BE2C (cell line): Measurements from ENCODE around the gene PROK1.

Experiments used
- DNase-seq: peaks from one replicate; pipeline ENCODE4 v3.0.0-alpha.2; 2020
- H3K27me3 ChIP-seq: fragments of 250-450 bp; sonication (Bioruptor Pico); 2 replicates; pipeline ENCODE4 v1.5.1; 2020; ENCODE audit warnings: mild to moderate bottlenecking
- H3K36me3 ChIP-seq: fragments of 250-450 bp; sonication (Bioruptor Pico); 2 replicates; pipeline ENCODE4 v1.5.1; 2020; ENCODE audit warnings: mild to moderate bottlenecking
- H3K4me1 ChIP-seq: fragments of 250-450 bp; sonication (Bioruptor Pico); 2 replicates; pipeline ENCODE4 v1.5.1; 2020
- H3K4me3 ChIP-seq: 2 replicates; pipeline ENCODE4 v1.5.1; 2011; ENCODE audit warnings: low read depth, low read length
- H3K9me3 ChIP-seq: fragments of 250-450 bp; sonication (Bioruptor Pico); 2 replicates; pipeline ENCODE4 v1.5.1; 2020
- CTCF ChIP-seq: IDR thresholded peaks from 2 replicates; pipeline ENCODE4 v1.5.1; 2012; ENCODE audit warnings: mild to moderate bottlenecking, low read depth, low read length

PROK1 gene

GRCh38 chr1:110449661-110450651 is 993 bp upstream of the PROK1 start:
- no peaks in the 10 kb centered on the region for H3K4me1 ChIP-seq
- no peaks in the 10 kb centered on the region for H3K9me3 ChIP-seq
- no peaks in the 10 kb centered on the region for H3K36me3 ChIP-seq
- no peak overlapping the region for H3K4me3 ChIP-seq
- no peak for TF ChIP-seq CTCF
- H3K27me3 ChIP-seq: peaks cover 17% of the 10 kb centered on the region
- DNase-seq: no peak

DNA sequence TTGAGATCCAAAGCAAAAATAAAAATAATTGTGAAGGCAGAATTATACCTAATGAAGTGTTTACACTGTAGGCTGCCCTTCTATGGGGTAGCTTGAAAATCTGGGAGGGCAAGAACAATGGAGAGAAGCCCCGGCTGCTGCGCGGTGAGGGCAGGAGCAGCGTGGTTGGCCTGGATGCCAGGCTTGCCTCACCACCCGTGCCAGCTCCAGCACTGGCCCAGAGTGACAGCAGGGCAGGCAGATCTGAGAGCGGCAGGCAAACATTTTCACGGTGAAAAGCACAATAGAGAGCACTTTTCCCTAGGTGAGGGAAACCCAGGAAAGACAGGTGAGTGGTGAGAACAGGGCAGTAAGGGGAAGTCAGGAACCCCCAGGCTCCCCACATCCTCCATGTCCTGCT is 1.4 kb downstream of the PROK1 start:
- Histone ChIP-seq H3K27me3 (peaks cover 16% of the 10 kb centered on the region), H3K4me3 (no peak overlapping the region), H3K4me1 (no peaks in the 10 kb centered on the region), H3K36me3 (no peaks in the 10 kb centered on the region), H3K9me3 (no peaks in the 10 kb centered on the region)
- DNase-seq: no peak
- TF ChIP-seq CTCF: no peak

DNA sequence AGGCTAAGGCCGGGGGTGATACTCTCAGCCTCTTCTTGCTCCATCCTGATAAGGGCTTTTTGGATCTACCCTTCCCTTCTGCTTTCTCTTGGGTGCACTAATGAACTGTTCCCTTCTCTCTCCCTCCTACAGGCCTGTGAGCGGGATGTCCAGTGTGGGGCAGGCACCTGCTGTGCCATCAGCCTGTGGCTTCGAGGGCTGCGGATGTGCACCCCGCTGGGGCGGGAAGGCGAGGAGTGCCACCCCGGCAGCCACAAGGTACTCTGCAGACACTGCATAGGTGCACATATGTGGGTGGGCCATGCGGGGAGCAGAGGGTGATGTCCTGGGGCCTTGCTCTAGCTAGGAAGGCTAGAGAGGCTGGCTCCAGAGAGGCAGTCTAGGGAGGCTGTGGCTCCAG is 2.9 kb downstream of the PROK1 start:
- Histone ChIP-seq H3K4me1 (no peaks in the 10 kb centered on the region), H3K9me3 (no peaks in the 10 kb centered on the region), H3K27me3 (peaks cover 12% of the 10 kb centered on the region), H3K4me3 (no peak overlapping the region), H3K36me3 (no peaks in the 10 kb centered on the region)
- DNase-seq: no peak
- TF ChIP-seq CTCF: no peak

- H3K9me3 ChIP-seq: no peaks in the 10 kb centered on the region
- no peaks in the 10 kb centered on the region for H3K4me1 ChIP-seq
- H3K4me3 ChIP-seq: no peak overlapping the region
- no peak for DNase-seq
- TF ChIP-seq CTCF: no peak
- H3K36me3 ChIP-seq: no peaks in the 10 kb centered on the region
- peaks cover 12% of the 10 kb centered on the region for H3K27me3 ChIP-seq
Observed at GRCh38 chr1:110454328-110454727, 3.4 kb downstream of the PROK1 start.

- Histone ChIP-seq H3K27me3 (peaks cover 6% of the 10 kb centered on the region), H3K36me3 (no peaks in the 10 kb centered on the region), H3K9me3 (no peaks in the 10 kb centered on the region), H3K4me3 (no peak overlapping the region), H3K4me1 (no peaks in the 10 kb centered on the region)
- no peak for DNase-seq
- TF ChIP-seq CTCF: no peak
Observed at GRCh38 chr1:110455151-110455550, 4.2 kb downstream of the PROK1 start.

- no peak for TF ChIP-seq CTCF
- H3K27me3 ChIP-seq: no peaks in the 10 kb centered on the region
- no peaks in the 10 kb centered on the region for H3K4me1 ChIP-seq
- H3K4me3 ChIP-seq: no peak overlapping the region
- no peaks in the 10 kb centered on the region for H3K36me3 ChIP-seq
- no peak for DNase-seq
- H3K9me3 ChIP-seq: no peaks in the 10 kb centered on the region
Observed at GRCh38 chr1:110457206-110457605, 6.3 kb downstream of the PROK1 start.
